SU-DHL-6 (cell line): Measurements from ENCODE around the gene CTRL.

Experiments
- EZH2phosphoT487 ChIP-seq: fragments of 200-600 bp; sonication (generic), shearing (Covaris generic); conservative IDR thresholded peaks from 2 replicates; pipeline ENCODE4 v1.6.1; 2018; ENCODE audit warnings: mild to moderate bottlenecking, antibody characterized with exemption, low read length, moderate library complexity, mixed read lengths
- TF ChIP-seq, protein P1 (sequence below): fragments of 200-600 bp; sonication (generic); IDR thresholded peaks from one replicate; pipeline ENCODE4 v1.5.1; 2017; ENCODE audit warnings: antibody characterized with exemption, mild to moderate bottlenecking, low read length, moderate library complexity; ENCODE audit not compliant: insufficient read depth, poor library complexity, severe bottlenecking

DNA sequence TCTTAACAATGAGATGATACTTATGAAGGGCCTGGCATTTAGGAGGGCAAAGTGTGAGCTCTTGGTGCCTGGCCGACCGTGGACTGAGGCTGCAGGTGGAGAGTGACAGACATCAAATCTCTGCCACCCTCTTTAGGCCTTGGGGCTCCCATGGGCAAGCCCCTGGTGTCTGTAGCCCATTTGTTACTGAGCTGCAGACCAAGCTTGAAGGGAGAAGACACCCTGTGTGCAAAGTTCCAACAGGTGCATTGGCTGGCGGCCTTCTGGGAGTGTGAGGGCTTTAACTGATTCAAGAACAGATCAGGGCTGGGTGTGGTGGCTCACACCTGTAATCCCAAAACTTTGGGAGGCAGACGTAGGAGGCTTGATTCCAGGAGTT lies 789 bp upstream of the CTRL start:
- TF ChIP-seq, protein P1, sequence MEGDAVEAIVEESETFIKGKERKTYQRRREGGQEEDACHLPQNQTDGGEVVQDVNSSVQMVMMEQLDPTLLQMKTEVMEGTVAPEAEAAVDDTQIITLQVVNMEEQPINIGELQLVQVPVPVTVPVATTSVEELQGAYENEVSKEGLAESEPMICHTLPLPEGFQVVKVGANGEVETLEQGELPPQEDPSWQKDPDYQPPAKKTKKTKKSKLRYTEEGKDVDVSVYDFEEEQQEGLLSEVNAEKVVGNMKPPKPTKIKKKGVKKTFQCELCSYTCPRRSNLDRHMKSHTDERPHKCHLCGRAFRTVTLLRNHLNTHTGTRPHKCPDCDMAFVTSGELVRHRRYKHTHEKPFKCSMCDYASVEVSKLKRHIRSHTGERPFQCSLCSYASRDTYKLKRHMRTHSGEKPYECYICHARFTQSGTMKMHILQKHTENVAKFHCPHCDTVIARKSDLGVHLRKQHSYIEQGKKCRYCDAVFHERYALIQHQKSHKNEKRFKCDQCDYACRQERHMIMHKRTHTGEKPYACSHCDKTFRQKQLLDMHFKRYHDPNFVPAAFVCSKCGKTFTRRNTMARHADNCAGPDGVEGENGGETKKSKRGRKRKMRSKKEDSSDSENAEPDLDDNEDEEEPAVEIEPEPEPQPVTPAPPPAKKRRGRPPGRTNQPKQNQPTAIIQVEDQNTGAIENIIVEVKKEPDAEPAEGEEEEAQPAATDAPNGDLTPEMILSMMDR, result no peak
- TF ChIP-seq EZH2phosphoT487, result no peak
